Breast epithelium (tissue), 3 donors: Measurements from ENCODE around the gene GPX5.

ENCODE experiments used
- POLR2A ChIP-seq: fragments of 450-650 bp; IDR thresholded peaks from one replicate; pipeline ENCODE4 v1.6.1; 2016; ENCODE audit warnings: antibody characterized with exemption, mild to moderate bottlenecking, moderate library complexity
- POLR2AphosphoS5 ChIP-seq, 3 donors: sonication (generic); formaldehyde crosslinking; IDR thresholded peaks; one replicate each; pipeline ENCODE4 v1.6.1; 2017; ENCODE audit warnings: antibody characterized with exemption in 3 of 3
- TF ChIP-seq, protein P1 (sequence below), 3 donors: fragments of 450-650 bp; IDR thresholded peaks; one replicate each; pipeline ENCODE4 v1.5.1; 2016 to 2017; ENCODE audit warnings: antibody characterized with exemption in 3 of 3, mild to moderate bottlenecking in 3 of 3, moderate library complexity in 3 of 3

DNA sequence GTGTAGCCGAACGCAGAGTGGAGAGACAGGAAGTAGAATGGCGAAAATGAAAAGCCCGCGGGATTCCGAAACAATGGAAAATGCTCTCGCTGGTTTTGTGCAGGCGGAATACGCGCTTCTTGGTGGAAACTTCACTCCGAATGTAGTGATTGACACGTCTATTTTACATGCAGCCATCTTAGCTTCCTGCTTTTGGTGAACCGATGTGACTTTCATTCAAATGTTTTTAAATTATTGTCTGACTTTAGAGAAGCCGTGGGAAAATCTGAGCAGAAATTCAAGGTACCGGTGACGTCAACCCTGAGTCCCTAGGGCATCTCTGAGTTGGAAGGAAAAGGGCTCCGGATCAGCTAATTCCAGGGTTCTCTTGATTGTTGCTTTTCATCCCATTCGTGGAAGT lies 11.4 kb downstream of the GPX5 start:
- TF ChIP-seq POLR2A (no peak), POLR2AphosphoS5 (IDR thresholded peaks at IDR 0.05) (no peak)
- TF ChIP-seq, protein P1, sequence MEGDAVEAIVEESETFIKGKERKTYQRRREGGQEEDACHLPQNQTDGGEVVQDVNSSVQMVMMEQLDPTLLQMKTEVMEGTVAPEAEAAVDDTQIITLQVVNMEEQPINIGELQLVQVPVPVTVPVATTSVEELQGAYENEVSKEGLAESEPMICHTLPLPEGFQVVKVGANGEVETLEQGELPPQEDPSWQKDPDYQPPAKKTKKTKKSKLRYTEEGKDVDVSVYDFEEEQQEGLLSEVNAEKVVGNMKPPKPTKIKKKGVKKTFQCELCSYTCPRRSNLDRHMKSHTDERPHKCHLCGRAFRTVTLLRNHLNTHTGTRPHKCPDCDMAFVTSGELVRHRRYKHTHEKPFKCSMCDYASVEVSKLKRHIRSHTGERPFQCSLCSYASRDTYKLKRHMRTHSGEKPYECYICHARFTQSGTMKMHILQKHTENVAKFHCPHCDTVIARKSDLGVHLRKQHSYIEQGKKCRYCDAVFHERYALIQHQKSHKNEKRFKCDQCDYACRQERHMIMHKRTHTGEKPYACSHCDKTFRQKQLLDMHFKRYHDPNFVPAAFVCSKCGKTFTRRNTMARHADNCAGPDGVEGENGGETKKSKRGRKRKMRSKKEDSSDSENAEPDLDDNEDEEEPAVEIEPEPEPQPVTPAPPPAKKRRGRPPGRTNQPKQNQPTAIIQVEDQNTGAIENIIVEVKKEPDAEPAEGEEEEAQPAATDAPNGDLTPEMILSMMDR (IDR thresholded peaks at IDR 0.05): no peak
